ENCODE results near the gene ORM2. TPM values are rescaled to one million over a fixed set of nuclear protein-coding genes. Genes with fewer than 3 reads are reported as not detected.

The ORM2 gene
- total and polyA plus RNA-seq, 2 experiments from 2014 or later, result 0.76 TPM

Other genes starting within 250 kb of the ORM2 start
- gene KIF12, start 230.6 kb upstream of the ORM2 start, total RNA-seq (2014; rRNA removed; shearing (Covaris generic)), result 0.58 and 4.3 TPM in 2 replicates
- 4.2 and 4.7 TPM in 2 replicates for gene KIF12, start 230.6 kb upstream of the ORM2 start, polyA plus RNA-seq (2016; fragmentation: Nextera tagmentation; extraction: Ambion mirVana)
- gene COL27A1, start 174.3 kb upstream of the ORM2 start, total RNA-seq (2014; rRNA removed; shearing (Covaris generic)), result 12.9 and 18.0 TPM in 2 replicates
- 8.6 and 10.5 TPM in 2 replicates for gene COL27A1, start 174.3 kb upstream of the ORM2 start, polyA plus RNA-seq (2016; fragmentation: Nextera tagmentation; extraction: Ambion mirVana)
- gene ORM1, start 6.8 kb upstream of the ORM2 start, total RNA-seq (2014; rRNA removed; shearing (Covaris generic)), result not detected in 2 replicates
- gene ORM1, start 6.8 kb upstream of the ORM2 start, polyA plus RNA-seq (2016; fragmentation: Nextera tagmentation; extraction: Ambion mirVana), result not detected in 2 replicates
- 19.6 and 28.1 TPM in 2 replicates for gene AKNA, start 58.1 kb downstream of the ORM2 start, total RNA-seq (2014; rRNA removed; shearing (Covaris generic))
- gene AKNA, start 58.1 kb downstream of the ORM2 start, polyA plus RNA-seq (2016; fragmentation: Nextera tagmentation; extraction: Ambion mirVana), result 9.0 and 11.2 TPM in 2 replicates
- 8.9 and 11.2 TPM in 2 replicates for gene WHRN, start 175.6 kb downstream of the ORM2 start, total RNA-seq (2014; rRNA removed; shearing (Covaris generic))
- gene WHRN, start 175.6 kb downstream of the ORM2 start, polyA plus RNA-seq (2016; fragmentation: Nextera tagmentation; extraction: Ambion mirVana), result 7.2 and 8.3 TPM in 2 replicates